Activated CD4-positive, alpha-beta memory T cell treated with anti-CD3 and anti-CD28 coated beads for 36 hours (primary cell): ENCODE results near the gene FTO. TPM values are rescaled to one million over a fixed set of nuclear protein-coding genes. Genes with fewer than 3 reads are reported as not detected.

Source experiments
- CTCF ChIA-PET: fragments of 350-600 bp; sonication (Branson Sonifier 250); formaldehyde crosslinking; loops from one replicate; lab custom pipeline; 2021; ENCODE audit warnings: antibody characterized with exemption, inconsistent platforms; lab: Charles Lee
- POLR2A ChIA-PET: fragments of 350-600 bp; sonication (Branson Sonifier 250); formaldehyde crosslinking; loops from one replicate; lab custom pipeline; 2021; ENCODE audit warnings: antibody characterized with exemption; lab: Charles Lee
- DNase-seq: peaks from one replicate; pipeline ENCODE4 v3.0.0-alpha.2; 2020
- H3K27ac Mint-ChIP-seq: one replicate; pipeline ENCODE4 v1.8.0; 2021; ENCODE audit warnings: mixed read lengths
- H3K27me3 Mint-ChIP-seq: one replicate; pipeline ENCODE4 v1.8.0; 2021; ENCODE audit warnings: mixed read lengths
- H3K36me3 Mint-ChIP-seq: one replicate; pipeline ENCODE4 v1.8.0; 2021; ENCODE audit warnings: mixed read lengths
- H3K4me1 Mint-ChIP-seq: one replicate; pipeline ENCODE4 v1.8.0; 2021; ENCODE audit warnings: low read depth, mixed read lengths
- H3K4me3 Mint-ChIP-seq: one replicate; pipeline ENCODE4 v1.8.0; 2021; ENCODE audit warnings: mild to moderate bottlenecking, mixed read lengths
- H3K9me3 Mint-ChIP-seq: one replicate; pipeline ENCODE4 v1.8.0; 2021; ENCODE audit warnings: mixed read lengths
- intact Hi-C: fragments of 100-400 bp; cut with micrococcal nuclease; formaldehyde crosslinking; loops from one replicate; pipeline ENCODE4 v1.15.1; 2023
- total RNA-seq, 2 experiments: library from RNA; stranded (reverse); gene quantifications; one replicate each; pipeline ENCODE4 v1.2.3, GENCODE V29; 2021

The FTO gene
- total RNA-seq, 2 experiments from 2014 or later, result 50.7 to 53.1 TPM

DNA sequence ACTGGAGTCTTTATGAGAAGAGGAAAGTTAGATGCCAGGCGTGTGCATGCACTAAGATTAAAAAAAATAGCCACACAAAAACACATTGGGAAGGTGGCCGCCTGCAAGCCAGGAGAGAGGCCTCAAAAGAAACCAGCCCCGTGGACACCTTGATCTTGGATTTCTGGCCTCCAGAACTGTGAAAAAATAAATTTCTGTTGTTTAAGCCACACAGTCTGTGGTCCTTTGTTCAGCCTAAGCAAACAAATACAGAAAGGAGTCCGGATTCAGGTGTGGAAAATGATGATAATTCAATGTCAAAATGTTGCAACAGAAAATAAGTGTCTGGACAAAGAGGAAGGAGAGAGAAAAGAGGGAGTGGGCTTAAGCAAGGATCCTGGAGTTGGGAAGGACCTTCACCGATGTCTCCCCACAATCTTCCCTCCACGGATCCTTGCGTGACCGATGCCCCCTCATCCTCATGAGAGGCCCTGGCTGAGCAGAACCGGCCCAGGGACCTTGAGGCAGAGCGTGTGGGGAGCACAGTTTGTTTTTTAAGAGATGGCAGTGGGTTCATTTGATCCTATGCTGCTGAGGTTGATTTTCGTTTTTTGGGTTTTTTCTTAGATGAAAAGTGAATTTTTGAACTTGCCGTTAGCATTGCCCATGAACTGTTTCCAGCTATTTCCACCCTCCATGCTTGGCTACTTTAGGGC lies 449.4 kb downstream of the FTO start:
- Mint-ChIP-seq H3K27me3 (peaks cover 5% of the 10 kb centered on the region), H3K4me1 (no peaks in the 10 kb centered on the region), H3K9me3 (no peaks in the 10 kb centered on the region), H3K27ac (no peak overlapping the region), H3K36me3 (no peaks in the 10 kb centered on the region), H3K4me3 (no peak overlapping the region)
- intact Hi-C loops, result no loop called here
- DNase-seq, result no peak
- POLR2A ChIA-PET, result no interaction called here
- CTCF ChIA-PET, result no interaction called here

DNA sequence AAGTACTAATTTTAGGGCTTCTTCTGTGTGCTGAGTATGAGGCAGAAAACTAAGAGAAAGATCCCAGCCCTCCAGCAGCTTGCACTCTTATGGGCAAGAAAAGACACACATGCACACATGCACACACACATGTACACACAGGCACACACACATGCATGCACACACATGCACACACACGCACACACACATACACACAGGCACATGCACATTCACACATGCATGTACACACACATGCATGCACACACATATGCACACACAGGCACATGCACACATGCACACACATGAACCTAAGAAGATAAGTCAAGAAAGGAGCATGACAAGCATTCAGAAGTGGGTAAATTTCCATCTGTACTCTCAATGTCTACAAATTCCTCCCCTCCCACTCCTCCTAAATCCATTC lies 452.4 kb downstream of the FTO start:
- POLR2A ChIA-PET, result no interaction called here
- Mint-ChIP-seq H3K27ac (no peak overlapping the region), H3K9me3 (no peaks in the 10 kb centered on the region), H3K27me3 (peaks cover 3% of the 10 kb centered on the region), H3K4me3 (no peak overlapping the region), H3K4me1 (no peaks in the 10 kb centered on the region), H3K36me3 (no peaks in the 10 kb centered on the region)
- CTCF ChIA-PET, result no interaction called here
- intact Hi-C loops, result no loop called here
- DNase-seq, result no peak

GRCh38 chr16:54158986-54159385 lies 455.0 kb downstream of the FTO start:
- H3K36me3 Mint-ChIP-seq, result no peaks in the 10 kb centered on the region
- ChIA-PET POLR2A (no interaction called here), CTCF (no interaction called here)
- peaks cover 1% of the 10 kb centered on the region for H3K27me3 Mint-ChIP-seq
- H3K27ac Mint-ChIP-seq, result no peak overlapping the region
- DNase-seq, result no peak
- no peaks in the 10 kb centered on the region for H3K4me1 Mint-ChIP-seq
- no peaks in the 10 kb centered on the region for H3K9me3 Mint-ChIP-seq
- no peak overlapping the region for H3K4me3 Mint-ChIP-seq
- intact Hi-C loops, result no loop called here

GRCh38 chr16:54159490-54160080 lies 455.6 kb downstream of the FTO start:
- Mint-ChIP-seq H3K9me3 (no peaks in the 10 kb centered on the region), H3K36me3 (no peaks in the 10 kb centered on the region), H3K4me1 (no peaks in the 10 kb centered on the region), H3K27me3 (peaks cover 1% of the 10 kb centered on the region), H3K4me3 (no peak overlapping the region), H3K27ac (no peak overlapping the region)
- DNase-seq, result no peak
- intact Hi-C loops, result no loop called here
- ChIA-PET CTCF (no interaction called here), POLR2A (no interaction called here)

DNA sequence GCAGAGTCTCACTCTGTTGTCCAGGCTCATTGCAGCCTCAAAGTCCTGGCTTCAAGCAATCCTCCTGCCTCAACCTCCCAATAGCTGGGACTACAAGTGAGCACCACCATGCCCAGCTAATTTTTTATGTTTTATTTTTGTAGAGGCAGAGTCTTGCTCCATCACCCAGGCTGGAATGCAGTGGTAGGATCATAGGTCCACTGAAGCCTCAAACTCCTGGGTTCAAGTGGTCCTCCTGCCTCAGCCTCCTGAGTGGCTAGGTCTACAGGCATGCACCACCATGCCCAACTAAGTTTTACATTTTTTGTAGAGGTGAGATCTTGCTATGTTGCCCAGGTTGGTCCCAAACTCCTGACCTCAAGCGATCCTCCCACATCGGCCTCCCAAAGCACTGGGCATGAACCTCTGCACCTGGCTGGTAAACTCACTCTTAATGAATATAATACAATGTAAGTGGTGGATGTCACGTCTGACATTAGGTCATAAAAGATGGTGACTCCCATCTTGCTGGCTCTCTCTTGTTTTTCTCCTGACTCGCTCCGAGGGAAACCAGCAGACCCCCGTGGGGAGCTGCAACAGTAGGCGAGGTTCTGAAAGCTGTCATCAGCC lies 456.4 kb downstream of the FTO start:
- Mint-ChIP-seq H3K36me3 (no peaks in the 10 kb centered on the region), H3K4me1 (no peaks in the 10 kb centered on the region), H3K4me3 (no peak overlapping the region), H3K9me3 (no peaks in the 10 kb centered on the region), H3K27me3 (peaks cover 1% of the 10 kb centered on the region), H3K27ac (no peak overlapping the region)
- ChIA-PET CTCF (no interaction called here), POLR2A (no interaction called here)
- intact Hi-C loops, result no loop called here
- DNase-seq, result no peak

GRCh38 chr16:54160939-54161897 lies 457.3 kb downstream of the FTO start:
- ChIA-PET POLR2A (no interaction called here), CTCF (no interaction called here)
- DNase-seq, result no peak
- no peaks in the 10 kb centered on the region for H3K9me3 Mint-ChIP-seq
- no peaks in the 10 kb centered on the region for H3K27me3 Mint-ChIP-seq
- no peaks in the 10 kb centered on the region for H3K36me3 Mint-ChIP-seq
- no peaks in the 10 kb centered on the region for H3K4me1 Mint-ChIP-seq
- H3K4me3 Mint-ChIP-seq, result no peak overlapping the region
- intact Hi-C loops, result no loop called here
- no peak overlapping the region for H3K27ac Mint-ChIP-seq

- no peak for DNase-seq
- H3K36me3 Mint-ChIP-seq, result no peaks in the 10 kb centered on the region
- no peaks in the 10 kb centered on the region for H3K4me1 Mint-ChIP-seq
- intact Hi-C loops, result no loop called here
- CTCF ChIA-PET, result no interaction called here
- H3K27ac Mint-ChIP-seq, result no peak overlapping the region
- no peak overlapping the region for H3K4me3 Mint-ChIP-seq
- H3K9me3 Mint-ChIP-seq, result no peaks in the 10 kb centered on the region
- no peaks in the 10 kb centered on the region for H3K27me3 Mint-ChIP-seq
- POLR2A ChIA-PET, result no interaction called here
These were observed 459.4 kb downstream of the FTO start for GRCh38 chr16:54163197-54163843.

GRCh38 chr16:54164789-54165173 lies 460.8 kb downstream of the FTO start:
- Mint-ChIP-seq H3K4me3 (no peak overlapping the region), H3K27ac (no peak overlapping the region), H3K4me1 (no peaks in the 10 kb centered on the region), H3K36me3 (no peaks in the 10 kb centered on the region), H3K9me3 (no peaks in the 10 kb centered on the region), H3K27me3 (no peaks in the 10 kb centered on the region)
- DNase-seq, result no peak
- ChIA-PET CTCF (no interaction called here), POLR2A (no interaction called here)
- intact Hi-C loops, result no loop called here

DNA sequence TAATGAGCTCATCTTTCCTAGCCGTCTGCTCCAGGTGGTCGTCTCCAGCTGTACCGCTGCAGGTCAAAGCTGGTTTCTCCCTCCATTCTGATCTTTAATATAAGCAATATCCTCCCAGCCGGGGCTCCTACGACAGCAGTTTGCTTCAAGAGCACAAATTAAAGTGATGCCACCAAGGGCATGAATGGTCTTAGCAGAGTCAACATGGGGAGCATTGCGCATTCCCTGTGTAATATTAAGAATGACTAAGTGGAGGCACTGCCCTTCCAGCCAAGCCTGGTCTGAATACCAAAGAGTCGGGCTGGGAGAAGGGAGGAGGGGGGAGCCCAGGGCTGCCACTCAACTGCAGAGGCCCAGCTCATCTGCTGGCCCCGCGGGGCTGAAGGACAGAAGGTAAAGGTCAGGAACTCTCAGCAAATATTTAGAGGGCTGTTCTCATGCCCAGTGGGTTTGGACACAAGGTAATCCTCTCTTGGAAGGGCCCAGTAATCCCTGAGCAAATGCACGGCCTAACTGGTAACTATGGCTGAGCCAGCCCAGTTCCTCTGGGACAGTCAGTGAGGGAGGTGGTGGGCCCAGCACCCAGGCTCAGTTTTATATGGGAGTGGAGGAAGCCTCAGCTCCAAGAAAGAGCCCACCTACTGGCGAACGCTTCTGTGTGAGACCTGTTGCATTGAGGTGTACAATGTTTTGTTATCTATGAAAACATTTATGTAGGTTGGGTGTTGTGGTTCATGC lies 461.4 kb downstream of the FTO start:
- CTCF ChIA-PET, result no interaction called here
- H3K9me3 Mint-ChIP-seq, result no peaks in the 10 kb centered on the region
- H3K27me3 Mint-ChIP-seq, result no peaks in the 10 kb centered on the region
- POLR2A ChIA-PET, result no interaction called here
- no peaks in the 10 kb centered on the region for H3K4me1 Mint-ChIP-seq
- H3K36me3 Mint-ChIP-seq, result no peaks in the 10 kb centered on the region
- no peak overlapping the region for H3K4me3 Mint-ChIP-seq
- H3K27ac Mint-ChIP-seq, result no peak overlapping the region
- intact Hi-C loops, result no loop called here
- DNase-seq, result no peak

- Mint-ChIP-seq H3K27ac (no peak overlapping the region), H3K4me1 (no peaks in the 10 kb centered on the region), H3K4me3 (no peak overlapping the region), H3K36me3 (no peaks in the 10 kb centered on the region), H3K9me3 (no peaks in the 10 kb centered on the region), H3K27me3 (no peaks in the 10 kb centered on the region)
- no peak for DNase-seq
- intact Hi-C loops, result no loop called here
- ChIA-PET POLR2A (no interaction called here), CTCF (no interaction called here)
These were observed 462.2 kb downstream of the FTO start for GRCh38 chr16:54165912-54166865.

DNA sequence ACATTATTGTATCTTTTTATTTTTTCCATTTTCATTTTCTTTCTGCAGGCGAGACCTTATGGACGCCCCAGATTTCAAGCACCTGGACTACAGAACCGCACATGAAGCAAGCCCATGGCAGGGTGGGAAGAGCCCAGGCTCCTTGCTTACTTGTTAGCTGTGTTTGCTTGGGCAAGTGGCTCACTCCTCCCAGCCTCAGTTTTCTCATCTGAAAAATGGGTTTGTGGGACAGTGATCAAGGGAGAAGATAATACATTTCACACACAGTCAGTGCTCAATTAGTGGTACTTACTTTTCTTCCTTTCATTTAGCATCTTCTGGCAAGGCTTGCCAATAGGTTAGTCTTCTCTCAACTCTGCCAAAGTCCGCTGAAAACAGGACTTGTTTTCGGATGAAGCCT lies 465.2 kb downstream of the FTO start:
- ChIA-PET CTCF (no interaction called here), POLR2A (no interaction called here)
- H3K9me3 Mint-ChIP-seq, result no peaks in the 10 kb centered on the region
- no peak overlapping the region for H3K27ac Mint-ChIP-seq
- no peaks in the 10 kb centered on the region for H3K36me3 Mint-ChIP-seq
- H3K4me1 Mint-ChIP-seq, result no peaks in the 10 kb centered on the region
- intact Hi-C loops, result no loop called here
- no peak overlapping the region for H3K4me3 Mint-ChIP-seq
- peaks cover 4% of the 10 kb centered on the region for H3K27me3 Mint-ChIP-seq
- DNase-seq, result no peak
